BE2C (cell line): ENCODE results near the gene TMEM141.

Source experiments
- DNase-seq: peaks from one replicate; pipeline ENCODE4 v3.0.0-alpha.2; 2020
- H3K27me3 ChIP-seq: fragments of 250-450 bp; sonication (Bioruptor Pico); 2 replicates; pipeline ENCODE4 v1.5.1; 2020; ENCODE audit warnings: mild to moderate bottlenecking
- H3K36me3 ChIP-seq: fragments of 250-450 bp; sonication (Bioruptor Pico); 2 replicates; pipeline ENCODE4 v1.5.1; 2020; ENCODE audit warnings: mild to moderate bottlenecking
- H3K4me1 ChIP-seq: fragments of 250-450 bp; sonication (Bioruptor Pico); 2 replicates; pipeline ENCODE4 v1.5.1; 2020
- H3K4me3 ChIP-seq: 2 replicates; pipeline ENCODE4 v1.5.1; 2011; ENCODE audit warnings: low read depth, low read length
- H3K9me3 ChIP-seq: fragments of 250-450 bp; sonication (Bioruptor Pico); 2 replicates; pipeline ENCODE4 v1.5.1; 2020
- CTCF ChIP-seq: IDR thresholded peaks from 2 replicates; pipeline ENCODE4 v1.5.1; 2012; ENCODE audit warnings: mild to moderate bottlenecking, low read depth, low read length

TMEM141 gene

DNA sequence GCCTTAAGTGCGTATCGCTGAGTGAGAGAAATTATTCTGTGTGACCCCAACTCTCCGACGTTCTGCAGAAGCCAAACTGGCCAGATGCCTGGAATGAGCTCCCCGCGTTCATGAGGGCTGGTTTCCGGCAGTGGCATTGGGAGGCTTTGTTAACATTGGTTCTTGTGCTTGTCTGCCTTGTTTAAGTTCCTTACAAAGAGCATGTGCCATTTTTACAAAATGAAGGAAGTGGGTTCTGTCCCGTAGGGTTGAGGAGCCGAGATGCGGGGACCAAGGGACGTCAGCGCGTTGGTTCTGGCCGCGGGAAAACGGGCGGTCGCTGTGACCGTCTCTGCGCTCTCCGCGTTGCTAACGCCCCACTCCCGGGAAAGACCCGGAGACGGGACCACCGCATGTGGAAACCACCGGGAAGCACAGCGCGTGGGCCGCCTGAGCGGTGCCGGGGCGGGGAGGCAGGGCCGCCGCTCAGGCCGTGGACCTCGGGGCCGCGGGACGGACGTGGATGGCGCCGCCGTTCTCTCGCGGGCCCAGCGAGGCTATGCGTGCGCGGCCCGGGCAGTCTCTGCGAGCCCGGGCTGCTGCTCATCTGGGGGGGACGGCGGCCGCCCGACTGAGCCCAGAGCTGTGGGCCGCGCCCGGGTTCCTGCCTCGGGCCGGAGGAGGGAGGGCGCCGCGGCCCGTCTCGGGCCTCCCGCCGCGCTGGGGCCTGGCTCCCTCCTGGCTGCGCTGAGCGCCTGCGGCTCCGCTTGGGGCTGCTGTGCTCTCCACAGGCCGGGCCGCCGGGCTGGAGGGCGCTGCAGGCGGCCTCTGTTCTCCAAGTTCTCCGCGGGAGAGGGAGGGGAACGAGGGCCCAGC, 30.1 kb downstream of the TMEM141 start:
- Histone ChIP-seq H3K4me3 (no peak overlapping the region), H3K36me3 (peaks cover 62% of the 10 kb centered on the region), H3K27me3 (no peaks in the 10 kb centered on the region), H3K4me1 (no peaks in the 10 kb centered on the region), H3K9me3 (no peaks in the 10 kb centered on the region)
- no peak for DNase-seq
- TF ChIP-seq CTCF: no peak

GRCh38 chr9:136821826-136822544, 30.8 kb downstream of the TMEM141 start:
- no peaks in the 10 kb centered on the region for H3K4me1 ChIP-seq
- no peaks in the 10 kb centered on the region for H3K27me3 ChIP-seq
- no peak for TF ChIP-seq CTCF
- H3K36me3 ChIP-seq: peaks cover 62% of the 10 kb centered on the region
- DNase-seq: no peak
- no peaks in the 10 kb centered on the region for H3K9me3 ChIP-seq
- H3K4me3 ChIP-seq: no peak overlapping the region

- Histone ChIP-seq H3K4me1 (no peaks in the 10 kb centered on the region), H3K27me3 (no peaks in the 10 kb centered on the region), H3K36me3 (peaks cover 66% of the 10 kb centered on the region), H3K9me3 (no peaks in the 10 kb centered on the region), H3K4me3 (no peak overlapping the region)
- TF ChIP-seq CTCF: no peak
- no peak for DNase-seq
These were observed 32.2 kb downstream of the TMEM141 start for GRCh38 chr9:136823136-136824046.

DNA sequence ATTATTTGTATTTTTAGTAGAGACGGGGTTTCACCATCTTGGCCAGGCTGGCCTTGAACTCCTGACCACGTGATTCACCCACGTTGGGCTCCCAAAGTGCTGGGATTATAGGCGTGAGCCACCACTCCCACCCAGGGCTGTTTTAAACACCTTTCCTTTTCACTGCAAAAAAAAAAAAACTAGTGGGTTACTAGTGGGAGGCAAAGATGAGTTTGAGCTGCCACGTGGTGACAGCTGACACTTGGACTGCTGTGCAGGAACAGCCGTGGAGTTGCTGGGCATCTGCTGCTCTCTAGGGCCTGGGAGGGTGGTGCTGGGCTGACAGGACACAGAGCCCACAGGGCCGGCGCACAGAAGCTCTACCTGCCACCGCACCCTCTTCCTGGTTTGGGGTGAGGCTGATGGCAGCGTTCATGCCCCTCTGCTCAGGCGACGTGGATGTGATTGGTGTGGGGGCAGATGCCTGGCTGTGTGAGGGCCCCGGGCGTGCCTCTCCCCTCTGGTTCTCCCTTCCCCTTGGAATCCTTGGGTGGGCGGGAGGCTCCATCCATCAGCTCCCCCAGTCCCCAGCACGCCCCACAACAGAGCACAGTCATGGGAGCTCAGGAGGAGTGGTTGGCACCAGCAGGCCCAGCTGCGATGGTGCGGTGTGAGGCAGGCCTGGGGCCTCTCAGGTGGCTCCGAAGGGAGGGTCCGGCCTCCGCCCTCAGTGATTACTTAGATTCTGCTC, 33.5 kb downstream of the TMEM141 start:
- H3K4me1 ChIP-seq: no peaks in the 10 kb centered on the region
- no peaks in the 10 kb centered on the region for H3K9me3 ChIP-seq
- H3K36me3 ChIP-seq: peaks cover 69% of the 10 kb centered on the region
- no peaks in the 10 kb centered on the region for H3K27me3 ChIP-seq
- no peak overlapping the region for H3K4me3 ChIP-seq
- DNase-seq: no peak
- TF ChIP-seq CTCF: no peak

DNA sequence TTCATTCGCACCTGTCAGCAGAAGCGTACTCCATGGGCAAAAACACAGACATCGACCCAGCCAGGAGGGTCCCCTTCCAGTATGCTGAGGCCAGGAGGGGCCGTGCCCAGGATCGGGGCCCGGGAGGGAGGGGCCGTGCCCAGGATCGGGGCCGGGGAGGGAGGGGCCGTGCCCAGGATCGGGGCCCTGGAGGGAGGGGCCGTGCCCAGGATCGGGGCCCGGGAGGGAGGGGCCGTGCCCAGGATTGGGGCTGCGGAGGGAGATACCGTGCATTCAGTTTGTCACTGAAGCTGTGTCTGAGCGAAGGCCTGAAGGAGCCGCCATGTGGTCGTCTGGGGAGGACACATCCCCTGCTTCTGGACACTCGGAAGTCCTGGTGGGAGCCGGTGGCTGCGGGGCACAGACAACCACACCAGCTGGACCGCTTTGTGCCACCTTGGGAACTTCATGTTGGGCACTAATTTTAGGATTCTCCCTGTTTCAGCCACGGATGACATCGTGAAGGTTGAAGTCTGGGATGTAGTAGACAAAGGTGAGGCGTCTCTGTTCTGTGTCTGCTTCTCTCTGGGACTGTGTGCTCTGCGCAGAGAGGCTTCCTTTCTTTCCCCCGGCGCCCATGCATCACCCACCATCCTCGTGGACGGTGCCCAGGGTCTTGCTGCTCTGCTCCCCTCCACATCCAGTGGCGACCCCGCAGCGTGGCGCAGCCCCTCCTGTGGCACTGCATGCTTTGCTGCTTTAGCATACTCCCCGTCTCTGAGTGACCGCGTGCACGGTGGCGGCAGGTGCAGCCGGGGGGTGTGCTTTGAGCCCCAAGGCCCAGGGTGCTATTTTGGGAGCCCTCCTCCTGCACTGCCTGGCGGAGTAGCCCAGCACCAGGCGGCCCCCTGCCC, 34.4 kb downstream of the TMEM141 start:
- H3K4me1 ChIP-seq: no peaks in the 10 kb centered on the region
- no peak for DNase-seq
- no peaks in the 10 kb centered on the region for H3K27me3 ChIP-seq
- H3K9me3 ChIP-seq: no peaks in the 10 kb centered on the region
- no peak for TF ChIP-seq CTCF
- H3K36me3 ChIP-seq: peaks cover 74% of the 10 kb centered on the region
- H3K4me3 ChIP-seq: no peak overlapping the region
